Measurements from ENCODE around the gene CEP135.

The CEP135 gene

GRCh38 chr4:56082829-56083228, 134.1 kb downstream of the CEP135 start:
- DNase-seq = no peak
